NCI-H1048 (cell line): Measurements from ENCODE around the gene CCBE1.

Source experiments
- DNase-seq: peaks from one replicate; lab custom pipeline; 2025; lab: John Stamatoyannopoulos, UW

The CCBE1 gene

GRCh38 chr18:59617468-59617932 lies 79.7 kb downstream of the CCBE1 start:
- no peak for DNase-seq

GRCh38 chr18:59616501-59616900 lies 80.7 kb downstream of the CCBE1 start:
- DNase-seq = no peak

DNA sequence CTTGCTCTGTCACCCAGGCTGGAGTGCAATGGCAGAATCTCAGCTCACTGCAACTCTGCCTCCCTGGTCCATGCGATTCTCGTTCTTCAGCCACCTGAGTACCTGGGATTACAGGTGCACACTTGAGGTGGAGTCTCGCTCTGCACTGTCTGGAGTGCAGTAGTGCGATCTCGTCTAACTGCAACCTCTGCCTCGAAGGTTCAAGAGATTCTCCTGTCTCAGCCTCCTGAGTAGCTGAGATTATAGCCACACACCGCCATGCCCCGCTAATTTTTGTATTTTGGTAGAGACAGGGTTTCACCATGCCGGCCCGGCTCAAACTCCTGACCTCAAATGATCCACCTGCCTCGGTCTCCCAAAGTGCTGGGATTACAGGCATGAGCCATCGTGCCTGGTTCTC lies 83.3 kb downstream of the CCBE1 start:
- no peak for DNase-seq

GRCh38 chr18:59612381-59612780 lies 84.8 kb downstream of the CCBE1 start:
- no peak for DNase-seq

DNA sequence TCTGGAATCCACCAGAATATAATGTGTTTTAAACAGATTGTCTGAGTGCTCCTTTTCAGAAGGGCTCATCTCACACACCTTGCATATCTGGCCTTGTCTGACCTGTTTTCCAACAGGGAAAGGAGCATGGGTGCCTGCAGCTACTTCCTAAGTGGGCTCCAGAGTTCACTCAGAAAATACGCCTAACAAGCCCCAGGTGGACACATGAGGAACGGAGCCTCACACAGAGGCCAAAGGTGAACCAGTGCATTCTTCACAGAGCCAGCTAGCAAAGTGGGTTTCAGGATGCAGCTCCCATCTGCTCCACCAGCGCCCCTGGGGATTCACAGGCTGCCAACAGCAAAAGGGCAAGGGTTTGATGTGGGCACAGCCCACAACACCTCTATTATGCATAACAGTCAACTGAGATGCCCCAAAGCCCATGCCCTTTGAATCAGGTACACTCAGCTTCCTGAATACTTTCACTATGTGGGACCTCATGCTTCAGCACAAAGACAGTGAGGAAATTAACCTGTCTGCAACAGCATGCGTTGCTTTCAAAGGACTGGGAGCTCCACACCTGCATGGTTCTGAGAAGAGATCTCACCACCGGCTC lies 86.6 kb downstream of the CCBE1 start:
- no peak for DNase-seq

DNA sequence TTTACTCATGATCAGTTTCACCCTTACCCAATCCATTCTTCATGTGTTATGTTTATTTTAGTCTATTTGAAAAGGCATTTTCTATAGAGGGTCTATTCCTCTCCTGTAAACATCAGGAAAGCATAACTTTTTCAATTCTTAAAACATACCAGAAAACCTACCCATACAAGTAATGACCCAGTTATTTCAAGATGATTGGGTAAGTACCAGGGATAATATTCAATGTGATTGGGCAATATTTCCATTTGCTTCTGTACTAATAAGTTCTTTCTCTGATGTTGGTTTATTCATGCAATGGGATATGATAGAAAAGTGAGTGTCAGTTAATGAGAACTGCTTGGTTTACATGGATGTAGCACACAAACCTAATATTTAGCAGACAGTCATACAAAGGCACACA lies 87.6 kb downstream of the CCBE1 start:
- DNase-seq = no peak

- no peak for DNase-seq
Measured at GRCh38 chr18:59607471-59607870, 89.8 kb downstream of the CCBE1 start.

GRCh38 chr18:59607078-59607379 lies 90.2 kb downstream of the CCBE1 start:
- no peak for DNase-seq

DNA sequence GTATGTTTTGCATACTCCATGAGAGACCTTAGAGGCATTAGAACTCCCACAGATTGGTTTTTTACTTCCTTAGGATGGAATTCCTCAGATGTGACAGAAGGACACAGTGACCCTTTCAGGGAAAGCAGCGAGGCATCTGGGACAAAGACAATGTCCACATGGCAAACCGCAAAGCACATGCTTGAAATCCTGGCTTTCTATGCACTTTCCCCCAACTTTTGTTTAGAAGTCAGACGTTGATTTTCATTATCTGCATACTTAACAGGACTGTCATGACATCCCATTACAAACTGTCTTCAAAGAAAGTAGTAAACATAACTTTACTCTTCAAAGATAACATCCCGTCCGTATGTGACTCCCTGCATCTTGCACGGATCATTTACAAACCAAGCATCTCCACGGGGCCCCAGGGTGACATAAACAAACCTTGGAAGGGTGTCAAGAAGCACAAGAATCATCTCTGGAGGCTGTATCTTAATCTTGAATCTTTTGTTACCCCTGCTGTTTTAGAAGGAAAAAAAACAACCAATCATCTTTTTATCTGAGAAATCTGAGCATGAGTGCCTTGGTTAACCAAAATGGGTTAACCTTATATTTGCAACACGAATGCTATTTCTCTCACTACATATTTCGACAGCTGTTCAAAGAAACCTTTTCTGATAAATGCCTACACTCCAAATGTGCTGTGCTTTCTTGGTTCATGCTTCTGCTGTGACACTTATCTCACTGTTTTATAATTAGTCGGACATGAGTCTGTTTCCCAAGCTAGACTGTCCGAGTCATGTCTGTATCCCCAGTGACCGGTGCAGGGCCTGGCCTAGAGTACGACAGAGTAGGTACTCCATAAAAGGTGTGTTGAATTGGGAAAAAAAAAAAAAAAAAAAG lies 90.8 kb downstream of the CCBE1 start:
- no peak for DNase-seq

GRCh38 chr18:59605633-59606192 lies 91.5 kb downstream of the CCBE1 start:
- no peak for DNase-seq

DNA sequence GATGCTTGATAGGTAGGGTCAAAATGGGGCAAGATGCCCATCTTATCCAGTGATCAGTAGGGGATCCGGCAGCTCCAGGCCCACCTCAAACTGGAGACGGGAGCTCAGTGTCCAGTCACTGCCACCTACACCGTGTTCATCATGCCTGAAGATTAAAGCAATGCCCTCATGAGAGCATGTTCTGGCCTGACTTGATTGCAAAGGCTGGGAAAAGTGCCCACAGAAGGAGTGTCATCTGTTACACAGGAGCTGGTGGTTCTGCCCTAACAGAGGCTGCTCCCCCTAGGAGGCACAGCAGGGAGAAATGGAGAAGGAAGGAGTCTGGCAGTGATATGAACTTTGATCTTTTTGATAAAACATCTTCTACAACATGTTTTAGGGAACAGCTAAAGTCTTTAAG lies 92.3 kb downstream of the CCBE1 start:
- no peak for DNase-seq

- no peak for DNase-seq
Measured at GRCh38 chr18:59597049-59597448, 100.2 kb downstream of the CCBE1 start.

DNA sequence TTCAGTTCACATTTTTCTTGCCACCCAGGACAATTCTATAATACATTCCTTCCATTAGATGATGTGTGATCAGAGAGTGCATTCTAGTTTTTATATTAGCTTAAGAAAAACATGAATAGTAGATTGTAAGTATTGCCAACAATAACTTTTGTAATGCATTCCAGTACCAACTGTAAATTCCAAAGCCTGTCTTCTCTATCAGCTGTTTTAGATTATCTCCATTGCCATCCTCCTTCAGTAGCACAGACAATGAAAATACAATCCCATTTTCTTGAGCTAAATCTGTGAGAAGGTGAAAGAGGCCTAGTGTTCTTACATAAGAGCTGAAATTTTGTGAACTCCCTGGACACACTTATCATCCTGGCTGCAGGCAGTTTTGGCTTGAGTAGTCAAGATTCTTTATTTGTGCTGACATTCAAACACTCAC lies 103.9 kb downstream of the CCBE1 start:
- DNase-seq = no peak

DNA sequence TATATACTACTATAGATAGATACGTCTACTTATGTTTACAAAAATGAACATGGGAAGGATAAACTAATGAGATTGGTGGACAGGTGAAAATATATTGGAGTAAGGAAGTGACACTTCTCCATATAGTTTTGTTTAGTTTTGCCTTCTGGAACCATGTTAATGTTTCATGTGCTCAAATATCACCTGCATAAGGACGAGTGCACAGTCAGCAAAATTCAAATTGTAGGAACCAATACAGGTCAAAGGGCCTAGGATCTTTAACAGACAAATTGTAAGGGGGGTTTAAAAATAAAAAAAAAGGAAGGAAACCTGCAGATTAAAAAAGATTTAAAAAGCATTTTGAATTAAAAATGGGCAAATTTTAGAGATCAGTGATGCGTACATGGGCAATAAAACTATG lies 104.6 kb downstream of the CCBE1 start:
- DNase-seq = no peak

DNA sequence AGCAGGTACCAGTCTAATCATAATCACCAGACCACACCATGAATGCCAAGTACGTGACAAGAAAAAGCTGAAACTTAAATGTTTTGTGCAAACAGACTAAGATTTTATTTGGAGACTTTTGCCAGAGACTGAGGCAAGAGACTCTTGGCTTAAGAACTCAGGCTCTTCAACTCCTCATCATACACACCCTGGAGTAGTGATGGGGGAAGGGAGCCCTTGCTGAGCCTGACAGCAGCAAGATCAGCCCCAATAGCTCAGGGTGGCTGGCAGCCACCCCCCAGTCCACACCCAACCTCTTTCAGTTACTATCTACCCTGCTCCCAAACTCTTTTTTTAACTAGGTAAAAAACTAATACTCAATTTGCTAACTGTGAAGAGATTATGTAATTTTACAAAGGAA lies 114.8 kb downstream of the CCBE1 start:
- no peak for DNase-seq

DNA sequence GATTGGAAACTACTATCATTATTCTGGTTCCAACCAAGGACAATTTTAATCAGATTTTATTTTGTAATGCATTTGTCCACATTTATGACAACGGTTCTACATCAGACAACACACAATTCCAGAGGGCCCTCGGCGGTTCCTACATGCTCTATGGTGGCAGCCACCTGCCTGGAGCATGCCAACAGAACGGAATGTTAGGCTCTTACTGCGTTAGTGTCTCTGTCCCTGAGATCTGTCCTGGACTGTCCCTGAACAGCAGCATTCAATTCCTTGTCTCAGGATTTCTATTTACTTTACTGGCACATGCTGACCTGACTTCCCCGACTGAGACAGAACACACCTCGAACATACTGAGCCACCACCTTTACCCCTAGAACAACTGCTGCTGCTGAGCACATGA lies 117.7 kb downstream of the CCBE1 start:
- DNase-seq = no peak

- no peak for DNase-seq
Measured at GRCh38 chr18:59577386-59577655, 119.9 kb downstream of the CCBE1 start.

- DNase-seq = no peak
Measured at GRCh38 chr18:59576541-59577385, 120.5 kb downstream of the CCBE1 start.

DNA sequence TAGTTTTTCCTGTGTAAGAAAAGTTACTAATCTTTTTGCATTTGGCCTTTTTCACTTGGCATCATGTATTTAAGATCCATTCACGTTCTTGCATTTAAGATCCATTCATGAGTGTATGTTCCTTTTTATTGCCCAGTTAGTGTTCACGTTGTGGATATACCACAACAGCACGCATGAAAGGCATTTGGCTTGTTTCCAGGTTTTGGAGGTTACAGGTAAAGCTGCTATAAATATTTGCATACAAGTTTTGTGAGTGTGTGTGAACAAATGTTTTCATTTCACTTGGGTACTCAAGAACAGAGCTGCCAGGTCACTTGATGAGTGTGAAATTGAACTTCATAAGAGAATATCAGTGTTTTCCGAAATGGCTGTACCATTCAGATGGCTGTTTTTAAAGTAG lies 121.2 kb downstream of the CCBE1 start:
- peak; percentile 33 for DNase-seq

GRCh38 chr18:59573962-59574361 lies 123.3 kb downstream of the CCBE1 start:
- DNase-seq = no peak

DNA sequence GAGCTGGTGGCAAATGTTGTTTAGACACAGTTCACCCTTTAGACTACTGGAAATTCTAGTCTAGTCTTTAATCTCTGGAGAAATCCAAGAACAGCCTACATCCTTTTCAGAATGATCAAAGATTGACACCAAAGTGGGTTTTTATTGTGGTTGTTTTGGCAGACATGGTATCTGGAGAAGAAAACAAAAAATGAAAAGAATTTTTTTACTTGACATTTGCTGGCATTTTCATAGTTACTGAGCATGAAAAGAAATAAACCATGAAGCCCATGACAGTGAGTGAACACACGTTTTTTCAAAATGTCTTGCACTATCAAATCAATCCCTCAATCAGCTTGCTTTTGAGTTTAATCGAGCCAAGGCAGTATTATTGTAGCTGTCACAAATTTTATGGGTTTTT lies 125.3 kb downstream of the CCBE1 start:
- no peak for DNase-seq

- DNase-seq = no peak
Measured at GRCh38 chr18:59570796-59571195, 126.4 kb downstream of the CCBE1 start.
